ENCODE measurements around the gene PHTF2.
"Not testable (repeated sequence)": the region's sequence is repeated elsewhere in the genome, so short reads cannot be mapped to it uniquely, and the experiment has no call there.

The PHTF2 gene

DNA sequence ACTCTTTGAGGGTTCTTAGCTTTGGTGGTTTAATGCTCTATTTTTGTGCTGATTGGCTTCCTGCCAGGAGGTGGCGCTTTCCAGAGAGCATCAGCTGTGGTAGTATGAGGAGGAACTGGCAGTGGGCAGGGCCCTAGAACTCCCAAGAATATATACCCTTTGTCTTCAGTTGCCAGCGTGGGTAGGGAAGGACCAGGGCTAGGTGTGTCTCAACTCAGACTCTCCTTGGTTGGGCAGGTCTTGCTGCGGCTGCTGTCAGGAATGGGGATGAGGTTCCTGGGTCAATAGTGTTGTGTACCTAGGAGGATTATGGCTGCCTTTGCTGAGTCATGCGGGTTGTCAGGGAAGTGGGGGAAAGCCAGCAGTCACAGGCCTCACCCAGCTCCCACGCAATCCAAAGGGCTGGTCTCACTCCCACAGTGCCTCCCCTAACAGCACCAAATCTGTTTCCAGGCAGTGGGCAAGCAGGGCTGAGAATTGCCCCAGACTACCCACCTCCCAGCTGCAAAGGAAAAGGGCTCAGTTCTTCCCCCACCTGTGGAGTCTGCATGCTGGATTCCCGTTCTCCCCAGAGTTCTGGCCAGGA lies 191.5 kb downstream of the PHTF2 start:
- DNase-seq (ENCODE audit: low read depth): no peak

DNA sequence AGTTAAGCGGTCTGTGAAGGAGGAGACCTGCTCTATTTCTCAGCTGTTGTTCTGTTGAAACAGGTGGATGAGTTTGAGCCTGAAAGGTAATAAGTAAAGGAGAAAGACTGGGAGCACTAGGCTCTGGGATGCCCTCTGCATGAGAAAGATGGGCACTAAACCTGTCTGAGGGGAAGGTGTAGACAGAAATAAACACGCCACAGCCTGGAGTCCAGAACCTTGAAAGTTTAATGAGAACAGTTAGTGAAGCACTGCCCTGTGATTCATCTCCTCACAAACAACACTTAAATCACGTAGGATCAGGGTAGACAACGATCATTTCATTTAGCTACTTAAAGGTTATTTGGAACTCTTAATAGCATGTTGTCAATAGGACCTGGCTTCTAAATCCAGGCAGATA lies 193.1 kb downstream of the PHTF2 start:
- no peak for DNase-seq (ENCODE audit: low read depth)

DNA sequence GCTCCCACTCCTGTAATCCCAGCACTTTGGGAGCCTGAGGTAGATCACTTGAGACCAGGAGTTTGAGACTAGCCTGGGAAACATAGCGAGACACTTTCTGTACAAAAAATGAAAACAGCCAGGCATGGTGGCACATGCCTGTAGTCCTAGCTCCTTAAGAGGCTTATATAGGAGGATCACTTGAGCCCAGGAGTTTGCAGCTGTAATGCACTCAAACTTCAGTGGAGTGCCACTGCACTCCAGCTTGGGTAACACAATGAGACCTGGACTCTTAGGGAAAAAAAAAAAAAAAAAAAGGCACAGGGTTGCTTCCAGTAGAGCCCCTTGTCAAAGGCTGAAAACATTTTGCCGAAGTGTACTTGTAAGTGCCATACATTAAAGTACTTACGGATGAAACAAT lies 195.3 kb downstream of the PHTF2 start:
- no peak for DNase-seq (ENCODE audit: low read depth)

DNA sequence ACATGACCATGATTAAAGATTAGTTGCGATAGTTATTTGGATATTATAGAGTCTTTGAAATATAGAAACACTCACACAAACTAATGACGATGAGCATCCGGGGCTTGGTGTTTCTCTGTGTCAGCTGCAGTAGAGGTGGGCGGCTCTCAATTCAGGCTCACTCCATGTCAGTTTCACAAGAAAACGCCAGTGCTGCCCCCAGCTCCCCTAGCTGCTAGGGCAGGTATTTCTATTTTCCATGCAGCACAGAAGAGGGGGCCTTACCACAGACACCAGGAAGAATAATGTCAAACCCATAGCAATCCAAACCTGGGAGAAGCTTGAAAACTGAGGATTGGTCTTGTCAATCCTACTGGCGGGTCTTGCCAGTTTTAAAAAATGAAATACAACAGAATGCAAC lies 197.1 kb downstream of the PHTF2 start:
- DNase-seq (ENCODE audit: low read depth): no peak

DNA sequence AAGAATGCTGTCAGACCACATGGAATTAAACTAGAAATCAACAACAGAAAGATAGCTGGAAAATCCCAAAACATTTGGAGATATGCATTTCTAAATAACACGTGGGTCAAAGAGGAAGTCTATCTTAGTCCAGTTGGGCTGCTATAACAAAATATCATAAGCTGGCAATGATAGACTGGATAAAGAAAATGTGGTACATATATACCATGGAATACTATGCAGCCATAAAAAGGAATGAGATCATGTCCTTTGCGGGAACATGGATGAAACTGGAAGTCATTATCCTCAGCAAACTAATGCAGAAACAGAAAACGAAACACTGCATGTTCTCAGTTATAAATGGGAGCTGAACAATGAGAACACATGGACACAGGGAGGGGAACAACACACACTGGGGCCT lies 200.6 kb downstream of the PHTF2 start:
- DNase-seq (ENCODE audit: low read depth): not testable (repeated sequence)

DNA sequence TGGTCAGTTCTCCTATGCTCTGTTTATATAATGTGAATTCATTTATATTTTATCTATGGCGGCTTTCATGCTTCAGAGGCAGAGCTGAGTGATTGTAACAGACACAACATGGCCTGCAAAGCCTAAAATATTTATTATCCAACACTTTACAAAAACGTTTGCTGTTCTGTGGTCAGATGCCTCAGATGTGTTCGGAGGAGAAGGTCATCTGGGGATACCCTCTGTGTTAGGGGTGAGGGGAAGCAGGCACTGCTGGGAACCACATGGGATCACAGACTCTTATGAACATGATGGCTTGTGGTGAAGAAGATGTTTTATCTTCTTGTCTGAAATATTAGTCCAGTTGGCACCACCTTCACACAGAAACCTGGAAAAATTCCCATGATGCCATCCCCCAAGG lies 203.4 kb downstream of the PHTF2 start:
- no peak for DNase-seq (ENCODE audit: low read depth)

DNA sequence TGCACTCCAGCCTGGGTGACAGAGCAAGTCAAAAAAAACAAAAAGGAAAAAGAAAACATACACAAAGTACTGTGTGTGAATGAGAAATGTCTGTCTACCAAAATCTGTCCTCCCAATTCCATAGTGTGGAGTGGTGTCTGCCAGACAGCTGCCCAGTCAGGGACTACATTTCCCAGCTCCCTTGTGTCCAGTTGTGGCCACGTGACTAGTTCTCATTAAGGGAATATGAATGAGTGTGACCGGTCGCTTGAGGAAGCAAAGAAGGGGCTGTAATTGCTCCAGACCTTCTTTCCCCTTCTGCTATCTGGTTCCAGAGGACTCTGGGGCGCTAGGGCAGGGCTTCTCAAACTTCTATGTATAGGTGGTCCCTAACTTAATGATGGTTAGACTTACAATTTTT lies 204.1 kb downstream of the PHTF2 start:
- DNase-seq (ENCODE audit: low read depth): no peak

DNA sequence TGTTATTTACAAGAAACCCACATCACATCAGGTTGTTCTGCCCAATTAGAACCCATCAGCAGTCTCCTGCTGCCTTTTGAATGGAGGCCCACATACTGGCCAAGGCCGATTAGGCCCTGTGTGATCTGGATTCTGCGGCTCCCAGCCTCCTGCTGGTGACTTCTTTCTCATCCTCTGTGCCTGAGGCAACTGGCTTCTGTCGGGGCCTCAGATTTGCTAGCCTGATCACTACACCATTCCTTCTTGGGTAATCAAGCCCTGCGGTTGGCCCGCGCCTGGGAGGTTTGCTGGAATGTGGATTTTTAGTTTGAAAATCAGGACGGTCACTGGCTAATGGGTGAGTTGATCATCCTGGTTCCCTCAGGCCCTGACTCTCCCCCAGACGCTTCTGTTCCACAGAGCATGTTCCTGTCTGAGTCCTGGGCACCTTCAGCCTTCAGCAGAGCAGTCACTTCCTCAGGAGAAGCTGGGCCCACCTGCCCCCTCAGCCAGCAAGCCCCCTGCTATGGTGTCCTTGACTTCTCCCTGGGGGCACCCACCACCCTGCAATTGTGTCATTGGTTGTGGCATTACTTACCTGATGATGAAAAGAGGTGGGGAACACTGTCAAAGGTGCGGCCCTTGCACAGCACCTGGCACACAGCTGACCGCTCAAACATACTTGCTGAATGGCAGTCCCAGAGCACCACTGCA lies 207.6 kb downstream of the PHTF2 start:
- no peak for DNase-seq (ENCODE audit: low read depth)
